Panc1 (cell line): Measurements from ENCODE around the gene CEP250.

Experiments
- POLR2AphosphoS5 ChIP-seq: IDR thresholded peaks from 2 replicates; pipeline ENCODE4 v1.6.1; 2012; ENCODE audit warnings: mild to moderate bottlenecking, low read depth, low read length, moderate library complexity
- TF ChIP-seq, protein P1 (sequence below): fragments of 450-650 bp; IDR thresholded peaks from 2 replicates; pipeline ENCODE4 v1.5.1; 2017; ENCODE audit warnings: mild to moderate bottlenecking

DNA sequence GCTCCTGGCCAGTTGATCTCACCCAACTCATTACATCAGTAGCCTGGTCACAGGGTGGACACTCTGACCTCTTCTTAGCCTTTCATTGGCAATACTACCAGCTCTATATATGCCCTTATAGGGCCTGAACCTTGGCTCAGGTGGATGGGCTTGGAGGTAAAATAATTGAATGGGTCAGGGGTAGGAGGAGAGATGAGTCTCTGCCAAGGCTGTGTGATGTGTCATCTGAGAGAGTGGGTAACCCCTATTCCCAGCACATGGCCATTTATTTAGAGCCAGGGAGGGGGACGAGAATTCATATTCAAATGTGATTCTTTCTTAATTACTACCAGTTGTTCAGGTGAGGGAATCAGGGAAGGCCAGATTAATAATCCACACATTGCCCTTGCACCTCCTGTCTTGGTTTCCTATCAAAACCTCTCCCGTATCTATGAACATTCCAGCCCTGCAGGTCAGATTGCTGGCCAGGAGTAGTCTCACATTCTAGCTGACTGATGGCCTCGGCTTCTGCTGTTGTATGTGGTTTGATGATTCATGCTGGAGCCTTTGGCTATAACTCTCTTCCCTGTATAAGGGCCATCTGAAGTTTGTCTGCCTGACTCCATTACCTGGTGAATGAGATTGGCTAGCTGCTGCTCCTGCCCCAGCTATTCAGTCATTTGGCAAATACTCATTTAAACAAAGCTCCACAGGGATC, 60.7 kb downstream of the CEP250 start:
- TF ChIP-seq, protein P1, sequence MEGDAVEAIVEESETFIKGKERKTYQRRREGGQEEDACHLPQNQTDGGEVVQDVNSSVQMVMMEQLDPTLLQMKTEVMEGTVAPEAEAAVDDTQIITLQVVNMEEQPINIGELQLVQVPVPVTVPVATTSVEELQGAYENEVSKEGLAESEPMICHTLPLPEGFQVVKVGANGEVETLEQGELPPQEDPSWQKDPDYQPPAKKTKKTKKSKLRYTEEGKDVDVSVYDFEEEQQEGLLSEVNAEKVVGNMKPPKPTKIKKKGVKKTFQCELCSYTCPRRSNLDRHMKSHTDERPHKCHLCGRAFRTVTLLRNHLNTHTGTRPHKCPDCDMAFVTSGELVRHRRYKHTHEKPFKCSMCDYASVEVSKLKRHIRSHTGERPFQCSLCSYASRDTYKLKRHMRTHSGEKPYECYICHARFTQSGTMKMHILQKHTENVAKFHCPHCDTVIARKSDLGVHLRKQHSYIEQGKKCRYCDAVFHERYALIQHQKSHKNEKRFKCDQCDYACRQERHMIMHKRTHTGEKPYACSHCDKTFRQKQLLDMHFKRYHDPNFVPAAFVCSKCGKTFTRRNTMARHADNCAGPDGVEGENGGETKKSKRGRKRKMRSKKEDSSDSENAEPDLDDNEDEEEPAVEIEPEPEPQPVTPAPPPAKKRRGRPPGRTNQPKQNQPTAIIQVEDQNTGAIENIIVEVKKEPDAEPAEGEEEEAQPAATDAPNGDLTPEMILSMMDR, result no peak
- TF ChIP-seq POLR2AphosphoS5, result no peak; the same call in 1 of the 2 replicates
